ENCODE results near the gene TRMU. TPM values are rescaled to one million over a fixed set of nuclear protein-coding genes. Genes with fewer than 3 reads are reported as not detected.
A peak's percentile ranks its signal among the peaks of the same experiment; 100 is the strongest.

Gene TRMU
- total and polyA plus RNA-seq, 2 donors (not counting 3 experiments of a cell fraction or from before 2014, with no cell fraction given), result 42.4 to 65.7 TPM

DNA sequence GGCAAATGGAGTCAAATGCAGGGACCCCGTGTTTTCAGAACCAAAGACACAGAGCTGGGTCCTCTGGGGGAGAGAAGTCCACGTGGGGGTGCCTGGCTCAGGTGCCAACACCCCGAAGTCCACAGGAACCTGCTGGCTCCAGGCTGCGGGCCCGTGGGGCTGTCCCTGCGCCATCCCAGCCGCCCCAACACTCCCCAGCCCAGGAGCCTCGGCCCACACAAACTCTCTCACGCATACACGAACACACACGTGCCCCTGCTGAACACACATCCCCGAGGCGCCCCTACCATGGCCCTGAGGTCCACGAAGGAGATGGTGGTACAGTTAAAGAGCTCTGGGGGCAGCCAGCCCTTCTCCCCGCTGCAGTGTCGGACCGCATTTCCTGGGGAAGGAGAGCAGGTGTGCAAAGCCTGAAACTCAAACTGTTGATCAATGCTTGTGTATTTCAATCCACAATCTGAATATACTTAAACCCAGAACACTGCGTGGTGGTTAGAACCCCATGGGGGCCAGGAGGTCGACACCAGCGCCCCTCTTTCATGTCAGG lies 54.7 kb downstream of the TRMU start:
- H3K9me1 ChIP-seq (replicated peaks; ENCODE audit: control insufficient read depth, extremely low read depth, insufficient read depth, low read length), result no peaks in the 10 kb centered on the region
- DNase-seq (ENCODE audit: low read depth, low spot score) (no peak), FAIRE-seq (no peak)
- no peak overlapping the region for H3K4me2 ChIP-seq (ENCODE audit: insufficient read depth, low read length)
- ChIA-PET POLR2A (no interaction called here), CTCF (interaction anchor here (1.7 kb wide), 1 partner anchor 22 kb away, joined by 7 read pairs; no protein-coding TSS in a partner anchor)
- no peak overlapping the region for H3K9ac ChIP-seq (replicated peaks; ENCODE audit: extremely low read depth, insufficient read depth, low read length)
- no TSS peak for BruUV-seq (replicated peaks)
- H3K27me3 ChIP-seq (ENCODE audit: control insufficient read depth in 2 of 2, insufficient read depth in 2 of 2, low read length in 2 of 2), result no peaks in the 10 kb centered on the region
- no peaks in the 10 kb centered on the region for H3K79me2 ChIP-seq (ENCODE audit: control insufficient read depth, insufficient read depth, low read length)
- H2AFZ ChIP-seq (ENCODE audit: low read depth, low read length), result no peak overlapping the region
- intact Hi-C loops (cut with micrococcal nuclease), result no loop called here
- H4K20me1 ChIP-seq (replicated peaks; ENCODE audit: control insufficient read depth, extremely low read depth, insufficient read depth, low read length), result no peaks in the 10 kb centered on the region
- no peak overlapping the region for H3K27ac ChIP-seq (ENCODE audit: insufficient read depth, low read depth, low read length)
- no peak overlapping the region for H3K4me3 ChIP-seq (replicated peaks in 1 of 3; ENCODE audit: insufficient read depth in 1 of 3, low read depth in 1 of 3, low read length in 3 of 3)
- no peak for TF ChIP-seq POLR2A (IDR thresholded peaks at IDR 0.05; ENCODE audit: low read depth, low read length)
- no peak for TF ChIP-seq POLR2AphosphoS5 (IDR thresholded peaks at IDR 0.05; ENCODE audit: insufficient read depth, low read depth, low read length)
- no peak for TF ChIP-seq FOS (IDR thresholded peaks at IDR 0.05; ENCODE audit: borderline replicate concordance, insufficient read depth, low read length)
- TF ChIP-seq JUN (IDR thresholded peaks at IDR 0.05; ENCODE audit: borderline replicate concordance, insufficient read depth, insufficient read length, low read depth), result no peak
- no peaks in the 10 kb centered on the region for H3K9me3 ChIP-seq (replicated peaks; ENCODE audit: control insufficient read depth, insufficient read depth, low read length)
- H3K4me1 ChIP-seq (ENCODE audit: control insufficient read depth, extremely low read depth, insufficient read depth, low read length), result no peaks in the 10 kb centered on the region
- dilution Hi-C loops (cut with MboI; ENCODE audit: extremely low pct_ligation_motif_present, low sequenced_read_pairs), result no loop called here
- no peaks in the 10 kb centered on the region for H3K36me3 ChIP-seq (ENCODE audit: control insufficient read depth in 2 of 2, extremely low read depth in 1 of 2, insufficient read depth in 2 of 2, low read length in 2 of 2)

GRCh38 chr22:46390652-46391301 lies 55.3 kb downstream of the TRMU start:
- Histone ChIP-seq H3K4me1 (ENCODE audit: control insufficient read depth, extremely low read depth, insufficient read depth, low read length) (no peaks in the 10 kb centered on the region), H3K9ac (replicated peaks; ENCODE audit: extremely low read depth, insufficient read depth, low read length) (no peak overlapping the region), H3K27me3 (ENCODE audit: control insufficient read depth in 2 of 2, insufficient read depth in 2 of 2, low read length in 2 of 2) (no peaks in the 10 kb centered on the region), H3K4me2 (ENCODE audit: insufficient read depth, low read length) (no peak overlapping the region), H3K79me2 (ENCODE audit: control insufficient read depth, insufficient read depth, low read length) (no peaks in the 10 kb centered on the region), H3K4me3 (replicated peaks in 1 of 3; ENCODE audit: insufficient read depth in 1 of 3, low read depth in 1 of 3, low read length in 3 of 3) (no peak overlapping the region), H2AFZ (ENCODE audit: low read depth, low read length) (no peak overlapping the region), H3K27ac (ENCODE audit: insufficient read depth, low read depth, low read length) (no peak overlapping the region), H3K9me1 (replicated peaks; ENCODE audit: control insufficient read depth, extremely low read depth, insufficient read depth, low read length) (no peaks in the 10 kb centered on the region), H4K20me1 (replicated peaks; ENCODE audit: control insufficient read depth, extremely low read depth, insufficient read depth, low read length) (no peaks in the 10 kb centered on the region), H3K9me3 (replicated peaks; ENCODE audit: control insufficient read depth, insufficient read depth, low read length) (no peaks in the 10 kb centered on the region), H3K36me3 (ENCODE audit: control insufficient read depth in 2 of 2, extremely low read depth in 1 of 2, insufficient read depth in 2 of 2, low read length in 2 of 2) (no peaks in the 10 kb centered on the region)
- no peak for TF ChIP-seq MYC (IDR thresholded peaks at IDR 0.05; ENCODE audit: low read depth, low read length)
- ChIA-PET POLR2A (no interaction called here), CTCF (interaction anchor here (1.7 kb wide), 1 partner anchor 23 kb away, joined by 7 read pairs; no protein-coding TSS in a partner anchor)
- FAIRE-seq (no peak), DNase-seq (ENCODE audit: low read depth, low spot score) (peak; percentile 17)
- dilution Hi-C loops (cut with MboI; ENCODE audit: extremely low pct_ligation_motif_present, low sequenced_read_pairs) (no loop called here), intact Hi-C loops (cut with micrococcal nuclease) (no loop called here)
- no TSS peak for BruUV-seq (replicated peaks)

Measured in endothelial cell of umbilical vein (primary cell).